GM18520 (cell line): ENCODE data around the gene SRP19.
"Not testable (repeated sequence)": the region's sequence is repeated elsewhere in the genome, so short reads cannot be mapped to it uniquely, and the experiment has no call there.

Experiments used
- ATAC-seq: cut with Tn5 transposase; IDR thresholded peaks from one replicate; pipeline ENCODE4 v1.9.1; 2021; ENCODE audit not compliant: unreplicated experiment

The SRP19 gene

GRCh38 chr5:112869948-112870347 lies 8.9 kb downstream of the SRP19 start:
- ATAC-seq, result peak; percentile 64

DNA sequence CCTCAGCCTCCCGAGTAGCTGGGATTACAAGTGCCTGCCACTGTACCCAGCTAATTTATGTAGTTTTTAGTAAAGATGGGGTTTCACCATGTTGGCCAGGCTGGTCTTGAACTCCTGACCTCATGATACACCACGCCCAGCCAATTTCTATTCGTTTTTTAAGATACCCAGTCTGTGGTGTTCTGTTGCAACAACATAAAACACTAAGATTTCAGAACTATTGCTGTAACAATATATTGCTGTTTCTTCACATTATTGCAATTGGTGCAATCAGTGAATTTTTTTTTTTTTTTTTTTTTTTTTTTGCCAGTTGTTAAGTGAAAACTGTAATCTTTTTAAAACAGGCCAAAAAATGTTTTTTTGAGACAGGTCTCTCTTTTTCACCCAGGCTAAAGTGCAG lies 9.9 kb downstream of the SRP19 start:
- ATAC-seq, result no peak

- ATAC-seq, result no peak
Measured at GRCh38 chr5:112876362-112876761, 15.3 kb downstream of the SRP19 start.

GRCh38 chr5:112878101-112878500 lies 17.0 kb downstream of the SRP19 start:
- ATAC-seq, result no peak

GRCh38 chr5:112878760-112879159 lies 17.7 kb downstream of the SRP19 start:
- peak; percentile 46 for ATAC-seq

DNA sequence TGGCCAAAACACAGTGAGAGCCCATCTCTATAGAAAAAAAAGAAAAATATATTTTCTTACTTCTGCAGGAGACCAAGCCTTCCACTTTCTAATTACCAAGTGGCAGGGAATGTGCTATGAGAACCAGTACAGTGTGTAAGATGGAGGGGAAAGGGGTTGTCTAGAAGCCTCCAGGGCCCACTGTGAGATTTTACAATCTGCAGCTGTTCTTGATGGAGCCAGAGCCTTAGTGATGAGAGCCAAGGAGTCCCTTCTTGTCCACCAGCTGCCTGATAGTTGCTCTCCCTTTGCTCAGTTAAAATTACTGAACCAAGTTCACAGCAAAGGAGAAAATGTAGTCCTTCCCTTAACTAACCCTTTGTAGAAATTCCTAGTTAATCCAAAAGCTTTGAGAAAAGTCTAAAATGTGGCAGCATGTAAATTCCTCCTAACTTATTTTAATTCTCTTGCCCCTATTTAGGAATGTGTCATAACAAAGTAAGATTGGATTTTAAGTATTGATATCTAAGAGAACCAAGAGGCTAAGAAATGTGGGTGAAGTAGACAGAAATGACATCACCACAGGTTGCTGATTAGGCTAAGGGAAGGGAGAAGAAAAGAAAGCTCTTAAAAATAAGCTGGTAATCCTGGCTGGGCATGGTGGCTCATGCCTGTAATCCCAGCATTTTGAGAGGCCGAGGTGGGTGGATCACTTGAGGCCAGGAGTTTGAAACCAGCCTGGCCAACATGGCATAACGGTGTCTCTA lies 19.3 kb downstream of the SRP19 start:
- ATAC-seq, result no peak

- ATAC-seq, result no peak
Measured at GRCh38 chr5:112883192-112883591, 22.1 kb downstream of the SRP19 start.

- ATAC-seq, result no peak
Measured at GRCh38 chr5:112885001-112885400, 23.9 kb downstream of the SRP19 start.

DNA sequence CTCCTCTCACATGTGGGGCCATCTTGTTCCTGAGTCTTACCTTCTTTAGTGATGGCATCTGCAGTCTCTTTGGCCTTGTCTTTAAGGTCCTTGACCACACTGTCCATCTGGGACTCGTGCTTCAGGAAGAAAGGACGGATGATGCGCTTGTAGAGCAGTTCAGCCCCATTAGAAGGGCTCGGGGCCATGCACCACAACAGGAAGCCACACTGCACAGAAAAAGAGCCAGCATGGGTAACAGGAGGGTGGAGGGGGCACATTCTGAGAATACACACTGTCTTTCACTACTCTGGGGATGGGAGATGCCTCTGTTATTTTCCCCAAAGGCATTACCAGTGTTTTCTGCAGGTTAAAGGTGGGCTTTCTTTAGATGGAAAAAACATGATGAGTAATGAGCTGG lies 25.9 kb downstream of the SRP19 start:
- ATAC-seq, result no peak

GRCh38 chr5:112892066-112892465 lies 31.0 kb downstream of the SRP19 start:
- ATAC-seq, result not testable (repeated sequence)

DNA sequence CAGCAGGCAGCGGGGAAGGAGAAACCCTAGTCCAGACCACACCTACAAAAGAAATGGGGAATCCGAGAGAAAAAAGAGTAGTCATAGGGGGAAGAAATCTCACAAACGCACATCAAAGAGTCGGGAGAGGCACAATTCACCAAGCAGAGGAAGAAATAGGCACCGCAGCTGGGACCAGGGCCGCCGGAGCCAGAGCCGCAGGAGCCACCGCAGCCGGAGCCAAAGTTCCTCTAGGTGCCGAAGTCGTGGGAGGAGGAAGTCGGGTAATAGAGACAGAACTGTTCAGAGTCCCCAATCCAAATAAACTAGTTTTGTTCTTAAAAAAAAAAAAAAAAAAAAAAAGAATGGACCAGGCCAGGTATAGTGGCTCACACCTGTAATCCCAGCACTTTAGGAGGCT lies 31.7 kb downstream of the SRP19 start:
- ATAC-seq, result no peak

DNA sequence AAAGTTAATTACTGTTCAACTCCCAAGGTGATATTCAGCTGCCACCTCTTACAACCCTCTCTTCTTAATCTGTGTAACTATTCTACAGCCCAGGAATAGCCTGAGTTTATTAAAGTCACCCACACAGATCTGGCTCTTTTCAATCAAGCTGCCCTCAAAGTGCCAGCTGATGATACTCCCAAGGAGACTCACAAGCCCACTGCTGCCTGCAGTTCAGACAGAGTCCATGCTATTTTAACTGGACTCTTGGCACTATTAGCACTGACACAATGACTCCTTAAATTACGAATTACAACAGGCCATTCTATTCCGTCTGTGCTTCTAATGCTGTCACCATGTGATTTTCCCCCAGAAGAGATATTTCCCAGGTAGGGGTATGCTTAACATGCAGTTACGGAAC lies 34.6 kb downstream of the SRP19 start:
- ATAC-seq, result no peak

DNA sequence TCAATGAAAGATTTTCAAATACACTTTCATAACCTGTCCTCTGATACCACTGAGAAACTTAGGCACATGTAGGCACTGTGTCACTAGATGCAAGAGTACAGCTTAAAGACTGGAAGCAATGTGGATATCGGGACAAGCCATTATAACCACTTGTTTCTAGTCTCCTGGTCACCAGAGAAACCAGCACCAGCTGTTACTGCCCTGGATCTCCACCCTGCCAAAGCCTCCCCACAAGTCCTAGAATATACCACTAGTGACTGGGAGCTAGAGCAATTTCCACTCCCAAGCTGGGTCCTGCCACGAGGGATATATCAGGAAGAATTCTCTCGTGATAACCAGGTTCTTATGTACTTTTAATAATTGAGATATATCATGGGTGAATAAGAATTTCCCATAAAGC lies 41.5 kb downstream of the SRP19 start:
- ATAC-seq, result no peak

GRCh38 chr5:112904996-112905395 lies 43.9 kb downstream of the SRP19 start:
- not testable (repeated sequence) for ATAC-seq

GRCh38 chr5:112906637-112907036 lies 45.5 kb downstream of the SRP19 start:
- ATAC-seq, result no peak

- ATAC-seq, result no peak
Measured at GRCh38 chr5:112907166-112907631, 46.1 kb downstream of the SRP19 start.

- no peak for ATAC-seq
Measured at GRCh38 chr5:112908854-112909253, 47.8 kb downstream of the SRP19 start.

- ATAC-seq, result no peak
Measured at GRCh38 chr5:112910529-112910928, 49.4 kb downstream of the SRP19 start.

DNA sequence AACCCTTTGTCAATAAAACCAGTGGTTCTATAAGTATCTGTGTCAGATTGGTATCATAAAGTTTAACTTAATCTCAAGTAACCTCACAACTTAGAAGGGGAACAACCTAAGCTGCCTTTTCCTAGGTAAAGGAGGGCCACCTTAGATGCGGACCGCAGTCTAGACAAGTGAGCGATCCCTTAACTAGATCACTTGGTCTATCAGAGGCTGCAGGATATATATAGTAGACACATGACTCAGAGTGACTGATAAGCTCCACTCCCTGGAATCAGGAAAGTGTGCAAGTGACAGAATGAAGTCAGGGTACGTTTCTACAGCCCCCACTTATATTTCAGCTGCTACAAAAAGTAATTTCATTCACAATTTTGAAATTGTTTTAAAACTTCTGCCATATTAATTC lies 53.5 kb downstream of the SRP19 start:
- no peak for ATAC-seq

GRCh38 chr5:112915831-112916230 lies 54.7 kb downstream of the SRP19 start:
- peak; percentile 31 for ATAC-seq

DNA sequence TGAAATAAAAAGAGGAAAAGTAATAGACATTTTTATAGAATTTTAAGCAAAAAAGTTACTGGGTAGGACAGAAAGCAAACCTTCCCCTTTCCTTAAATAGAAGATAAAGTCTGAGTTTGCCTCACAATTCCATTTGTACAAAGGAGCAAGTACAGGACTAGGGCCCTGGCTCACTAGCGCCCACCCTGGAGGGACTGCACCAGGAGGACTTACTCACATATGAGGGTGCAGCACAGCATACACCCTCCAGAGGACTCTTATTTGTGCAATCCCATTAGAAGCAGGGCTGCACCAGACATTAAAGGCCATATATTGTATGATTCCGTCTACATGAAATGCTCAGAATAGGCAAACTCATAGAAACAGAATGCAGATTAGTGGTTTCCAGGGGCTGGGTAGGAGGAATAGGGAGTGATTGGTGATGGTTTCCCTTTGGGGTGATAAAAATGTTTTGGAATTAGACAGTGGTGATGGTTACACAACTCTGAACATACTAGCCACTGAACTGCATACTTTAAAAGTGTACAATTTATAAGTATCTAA lies 56.4 kb downstream of the SRP19 start:
- no peak for ATAC-seq

DNA sequence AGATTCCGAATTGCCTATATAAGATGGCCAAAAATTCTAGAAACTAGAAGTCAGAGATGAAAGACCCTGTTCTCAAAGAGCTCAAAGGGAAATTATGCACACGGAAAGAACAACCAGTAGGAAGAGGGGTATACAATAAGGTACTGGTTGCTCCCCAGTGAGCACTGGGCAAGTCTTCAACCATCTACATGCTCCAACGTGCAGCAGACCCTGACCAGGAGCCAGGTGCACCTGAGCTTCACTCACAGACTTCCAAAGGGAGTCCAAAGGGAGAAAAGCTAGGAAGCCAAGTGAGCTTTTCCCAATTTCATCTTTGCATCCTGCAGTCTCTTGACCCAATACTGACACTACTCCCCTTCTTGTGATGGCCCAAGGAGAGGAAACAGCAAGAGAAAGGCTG lies 57.0 kb downstream of the SRP19 start:
- ATAC-seq, result no peak

GRCh38 chr5:112918679-112919078 lies 57.6 kb downstream of the SRP19 start:
- ATAC-seq, result no peak
